GM12872 (cell line): ENCODE results near the gene COQ9.

Source experiments
- TF ChIP-seq, protein P1 (sequence below): IDR thresholded peaks from 3 replicates; pipeline ENCODE4 v1.5.1; 2011; ENCODE audit warnings: low read depth, mild to moderate bottlenecking, low read length, moderate library complexity; ENCODE audit not compliant: insufficient read depth

The COQ9 gene

GRCh38 chr16:57447186-57447962 is at the start of gene COQ9, which contains the start of gene CIAPIN1:
Gene COQ9 (plus strand): TSS chr16:57447479. CDS start chr16:57447506, 27 bp downstream.
Gene CIAPIN1 (minus strand): TSS chr16:57447385. CDS start chr16:57440928, 6,457 bp downstream.
- TF ChIP-seq, protein P1, sequence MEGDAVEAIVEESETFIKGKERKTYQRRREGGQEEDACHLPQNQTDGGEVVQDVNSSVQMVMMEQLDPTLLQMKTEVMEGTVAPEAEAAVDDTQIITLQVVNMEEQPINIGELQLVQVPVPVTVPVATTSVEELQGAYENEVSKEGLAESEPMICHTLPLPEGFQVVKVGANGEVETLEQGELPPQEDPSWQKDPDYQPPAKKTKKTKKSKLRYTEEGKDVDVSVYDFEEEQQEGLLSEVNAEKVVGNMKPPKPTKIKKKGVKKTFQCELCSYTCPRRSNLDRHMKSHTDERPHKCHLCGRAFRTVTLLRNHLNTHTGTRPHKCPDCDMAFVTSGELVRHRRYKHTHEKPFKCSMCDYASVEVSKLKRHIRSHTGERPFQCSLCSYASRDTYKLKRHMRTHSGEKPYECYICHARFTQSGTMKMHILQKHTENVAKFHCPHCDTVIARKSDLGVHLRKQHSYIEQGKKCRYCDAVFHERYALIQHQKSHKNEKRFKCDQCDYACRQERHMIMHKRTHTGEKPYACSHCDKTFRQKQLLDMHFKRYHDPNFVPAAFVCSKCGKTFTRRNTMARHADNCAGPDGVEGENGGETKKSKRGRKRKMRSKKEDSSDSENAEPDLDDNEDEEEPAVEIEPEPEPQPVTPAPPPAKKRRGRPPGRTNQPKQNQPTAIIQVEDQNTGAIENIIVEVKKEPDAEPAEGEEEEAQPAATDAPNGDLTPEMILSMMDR: 0 out of 3 replicates have a peak, but pooled peaks have one; percentile 8

DNA sequence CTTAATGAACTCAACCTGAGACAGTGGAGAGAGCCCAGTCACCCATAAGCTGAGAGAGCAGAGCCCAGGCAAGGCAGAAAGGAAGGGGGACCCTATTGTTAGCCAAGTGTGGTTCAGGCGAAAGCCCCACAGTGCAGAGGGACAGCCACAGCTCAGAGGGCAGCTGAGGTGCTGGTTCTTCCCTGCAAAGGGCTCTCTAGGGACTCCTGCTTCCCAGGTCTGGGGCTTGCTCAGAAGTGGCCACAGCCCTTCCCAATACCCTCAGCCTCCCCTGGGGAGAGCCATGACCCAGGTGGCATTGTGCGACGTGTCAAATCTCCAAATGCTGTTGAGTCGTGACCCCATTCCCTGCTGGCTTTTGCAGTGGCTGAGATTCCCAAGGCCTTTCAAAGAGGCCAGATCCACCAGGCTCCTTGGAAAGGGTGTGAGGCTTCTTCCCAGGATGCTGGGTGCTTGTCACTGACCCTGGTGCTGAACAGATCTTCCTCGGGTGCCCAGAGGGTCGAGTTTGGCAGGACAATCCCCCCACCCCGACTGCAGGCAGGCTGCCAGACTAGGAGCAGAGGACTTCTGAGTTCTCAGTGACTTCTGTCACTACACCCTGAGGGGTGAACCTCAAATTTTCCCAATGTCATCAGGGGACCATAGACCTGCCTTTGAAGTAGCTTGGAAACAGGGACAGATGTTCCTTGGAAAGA is 45.2 kb upstream of the COQ9 start:
- TF ChIP-seq, protein P1: no peak

DNA sequence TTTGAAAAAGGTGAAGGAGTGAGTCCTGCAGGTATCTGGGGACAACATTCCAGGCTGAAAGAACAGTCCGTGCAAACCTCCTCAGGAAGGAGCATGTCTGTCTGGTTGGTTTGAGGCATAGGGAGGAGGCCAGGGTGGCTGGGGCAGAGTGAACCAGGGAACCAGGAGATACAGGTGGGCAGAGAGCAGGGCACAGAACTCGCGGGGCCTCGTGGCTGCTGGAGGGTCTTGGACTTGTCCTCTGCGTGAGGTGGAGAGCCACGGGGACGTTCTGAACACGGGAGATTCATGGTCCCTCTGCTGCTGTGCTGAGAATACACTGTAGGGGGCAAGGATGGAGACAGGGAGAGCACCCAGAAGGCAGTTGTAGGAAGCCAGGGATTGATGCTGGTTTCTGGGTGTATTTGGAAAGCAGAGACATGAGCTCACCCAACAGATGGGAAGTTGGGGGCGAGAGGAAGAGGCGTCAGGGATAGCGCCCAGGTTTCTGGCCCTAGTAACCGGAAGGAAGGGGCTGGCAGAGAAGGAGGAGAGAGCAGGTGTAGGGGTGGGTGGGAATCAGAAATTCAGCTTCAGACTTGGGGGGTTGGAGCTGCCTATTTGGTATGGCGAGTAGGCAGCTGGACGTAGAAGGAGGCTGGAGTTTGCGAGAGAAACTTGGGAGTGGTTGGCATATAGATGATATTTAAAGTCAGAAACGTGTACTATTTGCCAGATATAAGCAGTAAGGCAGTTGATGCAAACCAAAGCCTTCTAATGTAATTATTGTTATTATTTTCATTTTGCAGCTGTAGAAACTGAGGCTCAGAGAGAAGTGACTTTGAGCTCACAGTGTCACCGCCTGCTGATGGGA is 43.1 kb upstream of the COQ9 start, which contains the start of gene CCL17:
CCL17 (plus strand) TSS at position 803 of the 853 bp plus-strand sequence. CDS start 9,166 bp downstream, outside the sequence.
- TF ChIP-seq, protein P1: no peak

DNA sequence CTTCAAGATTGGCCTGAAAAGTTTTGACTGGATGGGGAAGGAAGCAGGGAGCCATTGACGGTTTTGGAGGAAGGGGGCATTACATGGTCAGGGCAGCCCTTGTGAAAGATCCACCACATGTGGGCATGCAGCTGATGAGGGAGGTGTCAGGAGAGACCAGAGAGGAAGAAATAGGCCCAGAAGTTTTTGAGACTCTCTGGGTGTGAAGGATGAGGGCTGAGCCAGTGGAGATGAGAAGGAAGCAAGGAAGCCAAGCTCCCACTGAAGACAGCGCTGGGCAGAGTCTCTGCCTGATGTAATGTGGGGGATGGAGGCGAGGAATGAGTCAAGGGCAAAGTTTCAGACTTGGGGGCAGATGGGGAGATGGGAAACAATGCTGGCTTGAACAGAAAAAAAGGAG is 42.2 kb upstream of the COQ9 start:
- TF ChIP-seq, protein P1: no peak

GRCh38 chr16:57406881-57407280 is 40.4 kb upstream of the COQ9 start:
- TF ChIP-seq, protein P1: no peak

DNA sequence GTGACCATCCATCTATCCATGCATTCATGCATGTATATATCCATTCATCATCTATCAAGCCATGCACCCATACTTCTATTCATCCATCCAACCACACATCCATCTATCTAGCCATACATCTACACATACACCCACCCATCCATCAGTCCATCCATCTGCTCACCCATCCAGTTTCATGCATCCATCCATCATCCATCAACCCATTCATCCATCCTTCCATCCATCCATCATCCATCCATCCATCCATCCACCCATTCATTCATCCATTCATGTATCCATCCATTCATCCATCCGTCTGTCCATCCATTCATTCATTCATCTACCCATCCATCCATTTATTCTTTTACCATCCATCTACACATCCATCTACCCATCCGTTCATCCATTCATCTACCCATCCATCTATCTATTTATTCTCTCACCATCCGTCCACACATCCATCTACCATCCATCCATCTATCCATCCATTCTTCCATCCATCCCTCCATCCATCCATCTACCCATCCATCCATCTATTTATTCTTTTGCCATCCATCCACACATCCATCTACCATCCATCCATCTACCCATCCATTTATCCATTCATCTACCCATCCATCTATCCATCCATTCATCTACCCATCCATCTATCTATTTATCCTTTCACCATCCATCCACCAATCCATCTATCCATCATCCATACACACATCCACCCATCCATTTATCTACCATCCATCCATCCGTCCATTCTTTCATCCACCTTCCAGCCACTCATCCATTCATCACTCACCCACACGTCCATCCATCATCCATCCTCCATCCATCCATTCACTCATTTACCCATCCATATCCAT is 39.5 kb upstream of the COQ9 start:
- TF ChIP-seq, protein P1: no peak
